ENCODE results near the gene SLC26A9. TPM values are rescaled to one million over a fixed set of nuclear protein-coding genes. Genes with fewer than 3 reads are reported as not detected.
A peak's percentile ranks its signal among the peaks of the same experiment; 100 is the strongest.

The SLC26A9 gene
- under 1 TPM in 2 of 9 donors, not detected in 7; 0.04 to 0.11 TPM for total RNA-seq
- polyA plus RNA-seq: under 1 TPM in 1 of 3 donors, not detected in 2; 0.03 TPM
- long read RNA-seq, donor 1: 0 reads
- long read RNA-seq, donor 2: 0 reads
- long read RNA-seq, donor 3: 0 reads
- long read RNA-seq, donor 4: 0 reads
- long read RNA-seq, donor 5: 0 reads
- long read RNA-seq, donor 6: 0 reads
- long read RNA-seq, donor 7: 0 reads
- long read RNA-seq, donor 8: 0 reads
- long read RNA-seq, donor 9: 0 reads
- long read RNA-seq, donor 10: 0 reads

GRCh38 chr1:205943245-205943644 lies at the start of gene SLC26A9:
SLC26A9 (minus strand) TSS chr1:205943456; CDS start chr1:205935820, 7,636 bp downstream.
- intact Hi-C loops (cut with DNase I): no loop called here

DNA sequence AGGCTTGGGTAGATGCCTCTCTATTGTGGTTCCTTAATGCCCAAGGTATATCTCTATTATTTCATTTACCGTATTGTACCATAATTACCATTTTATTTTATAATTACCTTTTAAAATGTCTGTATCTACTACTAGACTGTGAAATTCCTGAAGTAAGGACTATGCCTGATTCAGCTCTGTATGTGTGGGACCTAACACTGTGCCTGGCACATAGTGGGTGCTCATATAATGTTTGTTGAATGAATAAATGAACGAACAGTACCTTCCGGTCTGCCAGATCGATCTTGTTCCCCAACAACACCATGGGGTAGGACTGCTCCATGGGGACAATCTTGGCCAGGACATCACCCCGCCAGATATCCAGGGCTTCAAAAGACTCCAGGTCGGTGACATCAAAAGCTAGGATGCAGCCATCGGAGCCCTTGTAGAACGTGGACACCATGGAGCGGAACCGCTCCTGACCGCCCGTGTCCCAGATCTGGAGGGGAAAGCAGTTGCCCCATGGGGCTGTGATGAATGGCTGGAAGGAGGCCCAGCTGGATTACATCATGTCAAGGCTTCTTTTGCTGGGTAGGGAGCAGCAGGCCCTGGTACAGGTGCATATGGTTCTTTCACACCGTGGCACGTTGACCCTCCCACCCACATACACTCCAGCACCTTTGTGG lies 49.1 kb upstream of the SLC26A9 start:
- Histone ChIP-seq H3K9me3 (replicated peaks in 1 of 3) (no peaks in the 10 kb centered on the region), H3K36me3 (replicated peaks in 1 of 2) (no peaks in the 10 kb centered on the region), H3K27me3 (no peaks in the 10 kb centered on the region), H3K27ac (no peak overlapping the region), H3K4me3 (no peak overlapping the region), H3K4me1 (replicated peaks in 1 of 2) (no peaks in the 10 kb centered on the region)
- DNase-seq: peak in 1 of 7 donors; percentile 33
- 92 to 96% (median 94%) methylated on average over 14 of the region's 14 CpGs for WGBS, 4 donors
- intact Hi-C loops (cut with DNase I): no loop called here
- TF ChIP-seq, protein P1, sequence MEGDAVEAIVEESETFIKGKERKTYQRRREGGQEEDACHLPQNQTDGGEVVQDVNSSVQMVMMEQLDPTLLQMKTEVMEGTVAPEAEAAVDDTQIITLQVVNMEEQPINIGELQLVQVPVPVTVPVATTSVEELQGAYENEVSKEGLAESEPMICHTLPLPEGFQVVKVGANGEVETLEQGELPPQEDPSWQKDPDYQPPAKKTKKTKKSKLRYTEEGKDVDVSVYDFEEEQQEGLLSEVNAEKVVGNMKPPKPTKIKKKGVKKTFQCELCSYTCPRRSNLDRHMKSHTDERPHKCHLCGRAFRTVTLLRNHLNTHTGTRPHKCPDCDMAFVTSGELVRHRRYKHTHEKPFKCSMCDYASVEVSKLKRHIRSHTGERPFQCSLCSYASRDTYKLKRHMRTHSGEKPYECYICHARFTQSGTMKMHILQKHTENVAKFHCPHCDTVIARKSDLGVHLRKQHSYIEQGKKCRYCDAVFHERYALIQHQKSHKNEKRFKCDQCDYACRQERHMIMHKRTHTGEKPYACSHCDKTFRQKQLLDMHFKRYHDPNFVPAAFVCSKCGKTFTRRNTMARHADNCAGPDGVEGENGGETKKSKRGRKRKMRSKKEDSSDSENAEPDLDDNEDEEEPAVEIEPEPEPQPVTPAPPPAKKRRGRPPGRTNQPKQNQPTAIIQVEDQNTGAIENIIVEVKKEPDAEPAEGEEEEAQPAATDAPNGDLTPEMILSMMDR (IDR thresholded peaks at IDR 0.05): no peak
- TF ChIP-seq POLR2A (IDR thresholded peaks at IDR 0.05): no peak

More at GRCh38 chr1:205943245-205943644, at the start of gene SLC26A9:
- DNase-seq: no peak
- WGBS, 4 donors: 43 to 59% (median 55%) methylated on average over 4 to 7 of the region's 7 CpGs
- no peaks in the 10 kb centered on the region for H3K9me3 ChIP-seq (replicated peaks in 1 of 3)
- peaks cover 7% of the 10 kb centered on the region for H3K27me3 ChIP-seq
- no peaks in the 10 kb centered on the region for H3K4me1 ChIP-seq (replicated peaks in 1 of 2)
- no peak within 1 kb of the TSS for H3K4me3 ChIP-seq
- TF ChIP-seq, protein P1 (IDR thresholded peaks at IDR 0.05): no peak
- TF ChIP-seq POLR2A (IDR thresholded peaks at IDR 0.05): no peak
- no peak within 1 kb of the TSS for H3K27ac ChIP-seq
- H3K36me3 ChIP-seq (replicated peaks in 1 of 2): no peaks in the 10 kb centered on the region

DNA sequence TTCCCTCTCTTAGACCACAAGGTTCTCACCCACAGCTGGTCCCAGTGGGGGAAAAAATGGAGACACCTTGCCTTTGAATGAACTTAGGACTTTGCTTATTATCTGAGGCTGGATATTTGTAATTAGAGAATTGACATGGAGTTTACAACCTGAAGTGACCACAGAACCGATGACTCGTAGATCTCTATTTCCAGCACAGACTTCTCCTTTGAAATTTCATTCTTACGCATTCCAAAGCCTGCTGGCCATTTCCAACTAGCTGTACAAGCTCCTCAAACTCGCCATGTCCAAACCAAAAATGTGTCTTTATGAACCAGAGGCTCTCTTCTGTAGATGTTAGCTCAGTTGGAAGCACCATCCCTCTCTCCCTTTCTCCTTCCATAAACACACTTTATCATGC lies 48.0 kb upstream of the SLC26A9 start:
- no peak overlapping the region for H3K27ac ChIP-seq

DNA sequence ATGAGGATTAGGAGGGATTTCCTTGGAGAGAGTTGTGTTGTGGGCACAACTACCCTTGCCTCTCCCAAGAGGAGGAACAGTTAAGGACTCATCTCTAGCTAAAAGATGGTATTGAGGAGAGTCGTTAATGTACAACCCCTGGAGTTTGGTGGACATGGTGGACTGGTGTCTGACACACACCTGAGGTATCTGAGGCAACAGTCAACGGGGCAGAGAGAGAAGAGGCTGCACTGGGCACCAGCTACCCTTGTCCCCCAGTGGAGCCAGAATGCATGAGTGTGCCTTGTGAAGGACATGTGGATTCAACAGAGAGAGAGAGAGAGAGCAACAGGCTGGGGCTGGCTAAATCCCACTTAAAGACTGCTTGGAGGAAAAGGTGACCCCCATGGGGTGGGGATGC lies 47.0 kb upstream of the SLC26A9 start:
- no peaks in the 10 kb centered on the region for H3K4me1 ChIP-seq (replicated peaks in 1 of 2)
- TF ChIP-seq POLR2A (IDR thresholded peaks at IDR 0.05): no peak
- TF ChIP-seq, protein P1 (IDR thresholded peaks at IDR 0.05): no peak
- no peaks in the 10 kb centered on the region for H3K36me3 ChIP-seq (replicated peaks in 1 of 2)
- H3K27ac ChIP-seq: no peak overlapping the region
- no peak for DNase-seq
- H3K4me3 ChIP-seq: no peak overlapping the region
- intact Hi-C loops (cut with DNase I): no loop called here
- H3K27me3 ChIP-seq: no peaks in the 10 kb centered on the region
- WGBS, 4 donors: 69 to 78% (median 75%) methylated on average over 2 of the region's 2 CpGs
- H3K9me3 ChIP-seq (replicated peaks in 1 of 3): no peaks in the 10 kb centered on the region

More for the DNA sequence above, 48.0 kb upstream of the SLC26A9 start:
- Histone ChIP-seq H3K4me1 (replicated peaks in 1 of 2) (no peaks in the 10 kb centered on the region), H3K27me3 (no peaks in the 10 kb centered on the region), H3K9me3 (replicated peaks in 1 of 3) (no peaks in the 10 kb centered on the region), H3K36me3 (replicated peaks in 1 of 2) (no peaks in the 10 kb centered on the region), H3K4me3 (no peak overlapping the region)
- DNase-seq: no peak
- intact Hi-C loops (cut with DNase I): no loop called here
- WGBS, 4 donors: 66 to 85% (median 79%) methylated on average over 4 of the region's 4 CpGs
- no peak for TF ChIP-seq POLR2A (IDR thresholded peaks at IDR 0.05)
- TF ChIP-seq, protein P1 (IDR thresholded peaks at IDR 0.05): no peak

Measured in adrenal gland (tissue), 19 donors.